Choroid plexus epithelial cell (primary cell): Measurements from ENCODE around the gene NLRC3.
"Not testable (repeated sequence)": the region's sequence is repeated elsewhere in the genome, so short reads cannot be mapped to it uniquely, and the experiment has no call there.

Experiments used
- DNase-seq: peaks from one replicate; pipeline ENCODE4 v3.0.0-alpha.2; 2010; ENCODE audit warnings: low read depth
- H3K4me3 ChIP-seq: 2 replicates; pipeline ENCODE4 v1.5.1; 2011; ENCODE audit warnings: low read depth, mild to moderate bottlenecking, control low read depth, low read length, moderate library complexity
- CTCF ChIP-seq: conservative IDR thresholded peaks from 2 replicates; pipeline ENCODE4 v1.5.1; 2011; ENCODE audit warnings: low read depth, mild to moderate bottlenecking, control low read depth, inconsistent platforms, low read length, moderate library complexity

The NLRC3 gene

GRCh38 chr16:3536271-3536731 is 40.9 kb downstream of the NLRC3 start:
- TF ChIP-seq CTCF: no peak
- DNase-seq: peak; percentile 91
- no peak overlapping the region for H3K4me3 ChIP-seq

- TF ChIP-seq CTCF: no peak
- no peak for DNase-seq
- no peak overlapping the region for H3K4me3 ChIP-seq
Measured at GRCh38 chr16:3534126-3534525, 43.1 kb downstream of the NLRC3 start.

GRCh38 chr16:3532741-3533140 is 44.5 kb downstream of the NLRC3 start:
- no peak overlapping the region for H3K4me3 ChIP-seq
- no peak for DNase-seq
- TF ChIP-seq CTCF: no peak

- H3K4me3 ChIP-seq: no peak overlapping the region
- no peak for DNase-seq
- TF ChIP-seq CTCF: no peak
Measured at GRCh38 chr16:3530371-3530914, 46.8 kb downstream of the NLRC3 start.

GRCh38 chr16:3529175-3529574 is 48.0 kb downstream of the NLRC3 start:
- no peak for DNase-seq
- no peak for TF ChIP-seq CTCF
- no peak overlapping the region for H3K4me3 ChIP-seq

- DNase-seq: no peak
- no peak overlapping the region for H3K4me3 ChIP-seq
- TF ChIP-seq CTCF: no peak
Measured at GRCh38 chr16:3528406-3528805, 48.8 kb downstream of the NLRC3 start.

GRCh38 chr16:3527216-3527829 is 49.9 kb downstream of the NLRC3 start:
- TF ChIP-seq CTCF: peak; percentile 73
- not testable (repeated sequence) for H3K4me3 ChIP-seq
- peak; percentile 82 for DNase-seq
